Astrocyte of the cerebellum (primary cell): ENCODE data around the gene FILIP1L.

ENCODE experiments used
- DNase-seq: peaks from one replicate; pipeline ENCODE4 v3.0.0-alpha.2; 2011; ENCODE audit warnings: low read depth
- H3K4me3 ChIP-seq: 2 replicates; pipeline ENCODE4 v1.5.1; 2011; ENCODE audit warnings: mild to moderate bottlenecking, low read depth, low read length, moderate library complexity
- CTCF ChIP-seq: IDR thresholded peaks from 2 replicates; pipeline ENCODE4 v1.5.1; 2012; ENCODE audit warnings: low read length, low read depth, moderate library complexity, mild to moderate bottlenecking; ENCODE audit errors: missing control alignments
- in situ Hi-C: cut with HindIII; loops from 2 replicates; pipeline ENCODE4 v1.10.0; 2017; ENCODE audit warnings: low sequenced_read_pairs

The FILIP1L gene

GRCh38 chr3:100108464-100109079, 5.7 kb downstream of the FILIP1L start:
- no peak overlapping the region for H3K4me3 ChIP-seq
- no peak for TF ChIP-seq CTCF
- in situ Hi-C loops, result no loop called here
- DNase-seq, result no peak

- in situ Hi-C loops, result no loop called here
- H3K4me3 ChIP-seq, result no peak overlapping the region
- DNase-seq, result no peak
- TF ChIP-seq CTCF, result no peak
These were observed 7.0 kb downstream of the FILIP1L start for GRCh38 chr3:100107221-100107814.

- H3K4me3 ChIP-seq, result no peak overlapping the region
- no peak for TF ChIP-seq CTCF
- DNase-seq, result peak; percentile 57
- in situ Hi-C loops, result no loop called here
These were observed 7.7 kb downstream of the FILIP1L start for GRCh38 chr3:100106531-100107141.

- no peak for TF ChIP-seq CTCF
- in situ Hi-C loops, result no loop called here
- no peak overlapping the region for H3K4me3 ChIP-seq
- no peak for DNase-seq
These were observed 8.2 kb downstream of the FILIP1L start for GRCh38 chr3:100106094-100106493.

DNA sequence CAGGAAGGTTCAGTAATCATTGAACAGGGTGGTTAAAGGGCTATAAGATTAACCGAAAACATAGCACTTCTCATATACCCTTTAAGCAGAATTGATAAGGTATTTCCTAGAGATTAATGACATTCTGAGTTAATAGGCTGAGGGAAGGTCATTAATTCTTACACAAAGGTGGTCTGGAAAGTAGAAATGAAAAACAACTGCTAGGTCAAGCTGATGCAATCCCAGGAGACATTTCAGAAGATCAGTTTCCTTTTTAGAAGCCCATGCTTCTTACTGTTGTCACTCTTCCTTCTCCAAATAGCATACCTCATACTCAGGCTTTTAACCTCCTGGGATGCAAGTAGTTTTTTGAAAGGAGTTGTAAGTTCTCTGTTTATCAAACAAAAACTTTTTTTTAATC, 8.8 kb downstream of the FILIP1L start:
- in situ Hi-C loops, result no loop called here
- H3K4me3 ChIP-seq, result no peak overlapping the region
- no peak for TF ChIP-seq CTCF
- no peak for DNase-seq

DNA sequence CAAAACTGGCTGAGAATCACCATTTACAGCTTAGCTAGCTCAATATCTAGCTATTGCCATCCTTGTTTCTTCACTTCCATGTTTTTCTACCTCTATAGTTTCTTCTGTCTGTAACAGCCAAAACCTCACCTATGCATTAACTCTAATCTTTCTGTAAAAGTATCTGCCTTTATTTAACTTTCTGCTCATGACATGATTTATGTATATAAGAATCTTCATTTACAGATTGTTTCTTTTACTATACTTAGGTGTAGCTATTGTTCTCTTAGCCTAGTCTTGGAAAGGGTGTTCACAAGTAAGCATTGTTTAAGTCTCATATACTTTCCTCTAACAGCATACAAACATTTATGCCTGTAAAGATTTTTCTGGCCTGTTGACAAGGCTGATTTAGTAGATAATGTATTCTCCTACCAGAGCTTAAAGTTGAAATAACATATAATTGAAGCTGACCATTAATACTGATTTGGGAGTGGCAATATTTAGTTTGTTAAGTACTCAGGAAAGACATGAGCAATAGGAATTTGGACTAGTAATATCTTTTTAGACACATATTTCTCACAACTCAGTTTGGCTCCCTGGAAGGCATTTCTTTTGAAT, 9.4 kb downstream of the FILIP1L start:
- in situ Hi-C loops, result no loop called here
- no peak for TF ChIP-seq CTCF

More for the DNA sequence above, 9.4 kb downstream of the FILIP1L start:
- H3K4me3 ChIP-seq, result no peak overlapping the region
- no peak for DNase-seq
